M059J (cell line): ENCODE results near the gene DNAAF5. TPM values are rescaled to one million over a fixed set of nuclear protein-coding genes. Genes with fewer than 3 reads are reported as not detected.

Experiments
- DNase-seq: peaks from one replicate; pipeline ENCODE4 v3.0.0-alpha.2; 2012; ENCODE audit warnings: low read depth
- total RNA-seq: library from RNA; depleted of rRNA; stranded (reverse); fragments of >200 nt; shearing (Covaris generic); gene quantifications from 2 replicates; pipeline ENCODE4 v1.2.3, GENCODE V29; 2014; rRNA removed

DNAAF5 gene
- total RNA-seq, 1 experiment from 2014 or later, result 35.4 TPM

- no peak for DNase-seq
These were observed 107.8 kb downstream of the DNAAF5 start for GRCh38 chr7:834277-834676.

DNA sequence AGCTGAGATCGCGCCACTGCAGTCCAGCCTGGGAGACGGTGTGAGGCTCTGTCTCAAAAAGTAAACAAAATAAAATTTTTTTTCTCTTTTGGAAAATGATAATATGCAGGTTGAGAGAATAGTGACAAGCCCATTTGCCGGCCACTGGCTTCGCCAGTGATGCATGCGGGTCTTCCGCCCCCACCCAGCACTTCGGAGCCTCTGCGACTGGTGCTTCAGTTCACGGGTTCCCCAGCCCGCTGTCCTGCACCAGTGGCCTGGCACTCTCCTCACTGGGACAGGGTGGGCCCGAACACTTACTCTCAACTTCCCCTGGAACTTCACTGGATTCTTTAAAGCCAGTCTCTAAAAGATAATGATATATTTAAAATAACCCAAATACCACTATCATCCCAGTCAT is 108.5 kb downstream of the DNAAF5 start:
- no peak for DNase-seq

DNA sequence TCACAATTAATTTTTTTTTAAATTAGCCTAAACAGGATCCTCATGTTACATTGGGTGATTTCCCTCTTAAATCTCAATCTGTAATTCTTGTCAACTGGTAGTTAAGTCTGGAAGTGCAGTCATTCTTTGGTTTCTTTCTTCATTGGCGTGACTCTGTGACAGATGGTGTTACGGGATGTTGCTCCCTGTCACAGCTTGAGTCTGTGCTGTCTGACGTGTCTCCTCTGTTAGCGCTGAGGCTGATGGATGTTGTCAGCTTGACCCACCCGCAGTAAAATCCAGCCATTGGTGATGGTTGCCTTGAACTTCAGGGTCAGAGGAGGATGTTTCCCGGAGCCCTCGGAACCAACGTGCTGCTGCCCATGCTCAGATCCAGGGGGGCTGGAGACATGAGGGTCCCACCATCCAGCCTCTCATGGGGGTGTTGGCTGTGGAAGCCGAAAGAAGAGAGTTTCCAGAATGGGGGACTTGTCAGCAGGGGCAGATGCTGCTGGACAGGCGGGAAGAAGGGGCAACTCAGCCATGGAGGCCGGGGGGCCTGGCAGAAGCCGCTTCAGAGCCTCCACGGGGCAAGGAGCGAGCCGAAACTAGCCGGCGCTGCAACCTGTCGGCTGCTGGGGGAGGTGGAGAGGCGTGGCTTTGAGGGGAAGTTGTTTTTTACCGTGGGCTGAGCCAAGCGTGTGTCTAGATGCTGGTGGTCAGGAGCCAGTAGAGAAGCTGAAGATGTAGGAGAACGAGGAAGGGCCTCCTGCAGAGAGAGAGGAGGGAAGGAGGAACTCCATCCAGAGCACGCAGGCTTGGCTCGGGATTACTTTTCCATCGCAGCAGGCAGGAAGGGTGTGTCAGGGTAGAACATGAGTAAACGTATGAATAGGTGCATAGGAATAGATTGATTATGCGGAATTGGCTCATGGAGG is 109.2 kb downstream of the DNAAF5 start:
- DNase-seq, result no peak

Other genes with a start within 250 kb of the DNAAF5 start
- 2.5 and 6.3 TPM in 2 replicates for gene PDGFA, start 206.9 kb upstream of the DNAAF5 start, total RNA-seq
- 30.3 and 33.9 TPM in 2 replicates for gene PRKAR1B, start 582 bp downstream of the DNAAF5 start, total RNA-seq
- 66.8 and 169 TPM in 2 replicates for gene SUN1, start 105.8 kb downstream of the DNAAF5 start, total RNA-seq
- 16.5 and 26.9 TPM in 2 replicates for gene GET4, start 149.9 kb downstream of the DNAAF5 start, total RNA-seq
- gene ADAP1, start 228.0 kb downstream of the DNAAF5 start, total RNA-seq, result 0.37 and 0.84 TPM in 2 replicates
- gene COX19, start 248.8 kb downstream of the DNAAF5 start, total RNA-seq, result 7.7 and 10.2 TPM in 2 replicates